Measurements from ENCODE around the gene YPEL1. TPM values are rescaled to one million over a fixed set of nuclear protein-coding genes. Genes with fewer than 3 reads are reported as not detected.
"Not testable (repeated sequence)": the region's sequence is repeated elsewhere in the genome, so short reads cannot be mapped to it uniquely, and the experiment has no call there.

Gene YPEL1
- total RNA-seq, 3 donors from 2014 or later, result 0.13 to 0.19 (median 0.18) TPM

DNA sequence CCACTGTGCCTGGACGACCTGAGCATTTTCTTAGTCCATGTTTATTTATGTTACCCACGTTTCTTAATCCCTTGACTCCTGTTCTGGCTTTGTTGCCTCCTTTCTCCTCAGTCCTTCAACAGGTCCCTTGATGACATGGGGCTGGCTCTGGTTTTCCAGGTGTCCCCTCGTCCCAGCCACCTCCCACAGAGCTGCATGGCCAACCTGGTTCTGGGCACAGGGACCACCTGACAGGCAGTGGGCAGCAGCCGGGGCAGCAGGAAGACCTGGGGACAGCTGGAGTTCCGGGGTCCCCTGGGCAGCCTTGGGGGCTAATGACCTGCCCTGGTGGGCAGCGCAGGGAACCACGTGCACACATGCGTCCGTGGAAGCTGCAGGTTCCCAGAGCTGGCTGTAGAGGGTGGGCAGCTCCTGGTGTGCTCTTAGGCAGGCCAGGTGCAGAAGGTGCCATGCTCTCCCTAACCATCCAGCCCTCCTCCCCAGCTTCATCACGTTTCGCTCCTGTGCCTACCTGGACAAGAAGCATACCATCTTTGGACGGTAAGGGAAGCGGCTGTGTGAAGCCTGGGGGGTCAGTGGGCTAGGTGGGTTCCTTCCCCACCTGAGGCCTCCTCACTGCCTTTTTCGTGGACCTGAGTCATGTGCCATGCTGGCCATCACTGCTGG lies 42.1 kb downstream of the YPEL1 start:
- DNase-seq (no peak), ATAC-seq (no peak)
- H3K27me3 Mint-ChIP-seq (ENCODE audit: low read depth), result no peaks in the 10 kb centered on the region
- no peak overlapping the region for H3K4me3 Mint-ChIP-seq
- H3K36me3 Mint-ChIP-seq (ENCODE audit: insufficient read depth), result peaks cover 22% of the 10 kb centered on the region
- H3K9me3 Mint-ChIP-seq, result no peaks in the 10 kb centered on the region
- H3K4me1 Mint-ChIP-seq (ENCODE audit: low read depth), result peaks cover 12% of the 10 kb centered on the region

DNA sequence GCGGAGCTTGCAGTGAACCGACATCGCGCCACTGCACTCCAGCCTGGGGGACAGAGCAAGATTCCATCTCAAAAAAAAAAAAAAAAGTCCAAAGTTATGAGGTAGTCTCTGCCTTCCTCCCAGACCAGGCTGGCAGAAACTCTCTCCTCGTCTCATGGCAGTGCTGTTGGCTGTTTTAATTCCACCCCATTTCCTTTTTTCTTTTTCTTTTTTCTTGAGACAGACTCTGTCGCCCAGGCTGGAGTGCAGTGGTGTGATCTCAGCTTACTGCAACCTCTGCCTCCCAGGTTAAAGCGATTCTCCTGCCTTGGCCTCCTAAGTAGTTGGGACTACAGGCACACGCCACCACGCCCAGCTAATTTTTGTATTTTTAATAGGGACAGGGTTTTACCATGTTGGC lies 42.7 kb downstream of the YPEL1 start:
- H3K27me3 Mint-ChIP-seq (ENCODE audit: low read depth); ATAC-seq; DNase-seq; H3K9me3 Mint-ChIP-seq; H3K4me3 Mint-ChIP-seq: not testable (repeated sequence)
- Mint-ChIP-seq H3K4me1 (ENCODE audit: low read depth) (peaks cover 12% of the 10 kb centered on the region), H3K36me3 (ENCODE audit: insufficient read depth) (peaks cover 22% of the 10 kb centered on the region)

DNA sequence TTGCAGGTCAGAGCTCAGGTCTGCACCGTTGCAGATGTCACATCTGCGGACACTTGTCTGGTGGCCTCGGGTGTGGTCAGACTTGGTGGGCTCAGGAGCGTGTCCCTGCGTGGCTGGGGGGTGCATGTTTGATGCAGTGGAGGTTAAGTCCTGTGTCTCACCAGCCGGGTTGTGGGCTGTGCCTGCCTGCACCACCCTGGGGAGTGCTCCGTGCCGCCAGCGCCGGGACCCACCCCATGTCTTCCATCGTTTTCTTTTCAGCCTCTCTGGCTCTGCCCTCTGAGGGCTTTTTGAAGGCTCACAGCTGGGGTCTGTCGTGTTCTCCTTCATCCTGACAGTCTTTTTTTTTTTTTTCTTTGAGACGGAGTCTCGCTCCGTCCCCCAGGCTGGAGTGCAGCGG lies 43.8 kb downstream of the YPEL1 start:
- ATAC-seq (no peak), DNase-seq (no peak)
- Mint-ChIP-seq H3K9me3 (no peaks in the 10 kb centered on the region), H3K4me1 (ENCODE audit: low read depth) (peaks cover 12% of the 10 kb centered on the region), H3K27me3 (ENCODE audit: low read depth) (no peaks in the 10 kb centered on the region), H3K36me3 (ENCODE audit: insufficient read depth) (peaks cover 19% of the 10 kb centered on the region), H3K4me3 (no peak overlapping the region)

GRCh38 chr22:21690401-21690801 lies 45.2 kb downstream of the YPEL1 start:
- H3K36me3 Mint-ChIP-seq (ENCODE audit: insufficient read depth), result peaks cover 16% of the 10 kb centered on the region
- no peak overlapping the region for H3K4me3 Mint-ChIP-seq
- no peaks in the 10 kb centered on the region for H3K27me3 Mint-ChIP-seq (ENCODE audit: low read depth)
- peak; percentile 41 to 60 for ATAC-seq
- peaks cover 12% of the 10 kb centered on the region for H3K4me1 Mint-ChIP-seq (ENCODE audit: low read depth)
- no peak for DNase-seq
- H3K9me3 Mint-ChIP-seq, result no peaks in the 10 kb centered on the region

DNA sequence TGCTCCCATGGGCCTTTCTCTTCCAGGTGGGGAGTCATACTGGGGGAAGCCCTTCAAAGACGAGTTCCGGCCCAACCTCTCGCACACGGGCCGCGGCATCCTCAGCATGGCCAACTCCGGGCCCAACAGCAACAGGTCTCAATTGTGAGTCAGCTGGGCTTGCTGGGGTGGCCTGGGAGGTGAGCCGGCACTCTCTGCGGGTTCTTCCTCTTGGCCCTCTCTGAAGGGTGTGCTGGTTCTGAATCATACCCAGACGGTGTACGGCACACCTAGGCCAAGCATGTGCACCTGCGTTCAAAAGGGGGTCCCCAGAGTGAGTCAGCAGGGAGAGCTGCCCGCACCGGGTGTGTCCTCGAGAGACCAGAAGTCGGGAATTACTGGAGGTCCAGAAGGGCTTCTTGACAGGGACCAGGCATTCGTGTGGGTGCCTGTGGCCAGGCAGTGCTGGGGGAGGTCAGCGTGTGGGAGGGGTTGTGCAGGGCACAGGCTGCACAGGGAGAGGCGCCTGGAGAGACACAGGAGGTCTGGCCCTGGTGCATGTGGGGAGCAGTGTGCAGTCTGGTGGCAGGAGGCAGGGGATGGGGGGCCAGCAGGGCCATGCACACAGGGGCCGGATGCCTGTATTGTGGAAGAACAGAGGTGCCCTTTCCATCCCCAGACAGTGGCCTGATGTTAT lies 46.8 kb downstream of the YPEL1 start:
- Mint-ChIP-seq H3K4me1 (ENCODE audit: low read depth) (peaks cover 12% of the 10 kb centered on the region), H3K4me3 (no peak overlapping the region), H3K9me3 (no peaks in the 10 kb centered on the region), H3K36me3 (ENCODE audit: insufficient read depth) (peaks cover 18% of the 10 kb centered on the region), H3K27me3 (ENCODE audit: low read depth) (no peaks in the 10 kb centered on the region)
- ATAC-seq (no peak), DNase-seq (no peak)

- Mint-ChIP-seq H3K9me3 (no peaks in the 10 kb centered on the region), H3K4me1 (ENCODE audit: low read depth) (peaks cover 12% of the 10 kb centered on the region), H3K4me3 (no peak overlapping the region), H3K27me3 (ENCODE audit: low read depth) (no peaks in the 10 kb centered on the region), H3K36me3 (ENCODE audit: insufficient read depth) (peaks cover 20% of the 10 kb centered on the region)
- no peak for DNase-seq
- no peak for ATAC-seq
Observed at GRCh38 chr22:21688341-21688705, 47.3 kb downstream of the YPEL1 start.

GRCh38 chr22:21687685-21688259 lies 47.8 kb downstream of the YPEL1 start:
- ATAC-seq, result no peak
- no peaks in the 10 kb centered on the region for H3K9me3 Mint-ChIP-seq

DNA sequence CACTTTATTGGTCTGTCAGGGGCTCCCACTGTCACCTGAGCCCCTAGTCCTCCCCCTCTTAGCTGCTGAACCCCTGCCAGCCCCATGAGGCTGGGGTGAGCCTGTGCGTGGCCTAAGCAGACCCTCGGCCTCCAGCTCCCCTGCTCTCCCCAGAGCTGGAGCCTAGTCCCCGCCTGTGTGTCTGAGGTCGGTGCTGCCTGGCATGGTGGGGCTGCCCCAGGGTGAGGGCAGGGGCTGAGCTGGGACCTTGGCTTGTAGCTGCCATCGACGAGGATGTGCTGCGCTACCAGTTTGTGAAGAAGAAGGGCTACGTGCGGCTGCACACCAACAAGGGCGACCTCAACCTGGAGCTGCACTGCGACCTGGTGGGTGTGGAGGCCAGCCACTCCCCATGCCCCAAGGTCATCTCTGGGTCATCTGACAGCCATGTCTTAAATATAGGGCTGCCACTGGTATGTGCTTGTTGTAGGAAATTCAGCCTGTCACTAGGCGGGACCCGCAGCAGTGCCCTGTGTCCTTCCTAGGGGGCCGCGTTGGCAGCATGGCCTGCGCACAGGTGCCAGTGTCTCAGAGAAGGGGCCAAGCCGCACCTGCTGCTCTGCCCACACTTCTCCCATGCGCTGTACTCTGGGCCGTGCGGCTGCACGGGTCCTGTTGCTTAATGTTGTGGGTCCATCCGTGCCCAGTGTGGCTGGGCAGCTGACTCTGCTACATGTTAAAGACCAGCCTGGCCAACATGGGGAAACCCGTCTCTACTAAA lies 48.8 kb downstream of the YPEL1 start:
- peaks cover 19% of the 10 kb centered on the region for H3K36me3 Mint-ChIP-seq (ENCODE audit: insufficient read depth)
- H3K9me3 Mint-ChIP-seq, result no peaks in the 10 kb centered on the region
- no peaks in the 10 kb centered on the region for H3K27me3 Mint-ChIP-seq (ENCODE audit: low read depth)
- no peak overlapping the region for H3K4me3 Mint-ChIP-seq
- peaks cover 12% of the 10 kb centered on the region for H3K4me1 Mint-ChIP-seq (ENCODE audit: low read depth)
- ATAC-seq, result no peak
- DNase-seq, result no peak

More at GRCh38 chr22:21687685-21688259, 47.8 kb downstream of the YPEL1 start:
- Mint-ChIP-seq H3K4me3 (no peak overlapping the region), H3K27me3 (ENCODE audit: low read depth) (no peaks in the 10 kb centered on the region), H3K4me1 (ENCODE audit: low read depth) (peaks cover 12% of the 10 kb centered on the region), H3K36me3 (ENCODE audit: insufficient read depth) (peaks cover 19% of the 10 kb centered on the region)
- DNase-seq, result no peak

DNA sequence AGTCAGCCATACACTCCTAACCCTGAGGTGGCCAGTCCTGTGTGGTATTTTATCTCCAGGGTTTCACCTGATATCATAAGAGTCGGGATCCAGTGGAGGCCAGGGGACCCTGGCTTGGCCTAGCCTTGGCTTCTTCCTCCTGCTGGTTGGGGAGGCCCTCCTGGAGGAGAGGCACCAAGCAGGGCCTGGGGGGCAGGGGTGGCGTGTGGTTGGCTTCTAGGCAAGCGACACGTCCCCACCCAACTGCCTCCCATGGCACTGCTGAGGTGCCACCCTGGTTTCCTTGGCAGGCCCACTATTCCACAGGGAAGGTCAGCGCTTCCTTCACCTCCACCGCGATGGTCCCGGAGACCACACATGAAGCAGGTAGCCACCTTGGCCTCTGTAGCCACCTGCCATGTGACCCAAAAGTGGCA lies 49.4 kb downstream of the YPEL1 start:
- H3K27me3 Mint-ChIP-seq (ENCODE audit: low read depth), result no peaks in the 10 kb centered on the region
- ATAC-seq, result no peak
- H3K4me1 Mint-ChIP-seq (ENCODE audit: low read depth), result peaks cover 12% of the 10 kb centered on the region
- H3K36me3 Mint-ChIP-seq (ENCODE audit: insufficient read depth), result peaks cover 19% of the 10 kb centered on the region
- H3K9me3 Mint-ChIP-seq, result no peaks in the 10 kb centered on the region
- no peak overlapping the region for H3K4me3 Mint-ChIP-seq
- no peak for DNase-seq

GRCh38 chr22:21685164-21685513 lies 50.5 kb downstream of the YPEL1 start:
- Mint-ChIP-seq H3K27me3 (ENCODE audit: low read depth) (no peaks in the 10 kb centered on the region), H3K4me3 (no peak overlapping the region), H3K36me3 (ENCODE audit: insufficient read depth) (peaks cover 16% of the 10 kb centered on the region), H3K9me3 (no peaks in the 10 kb centered on the region), H3K4me1 (ENCODE audit: low read depth) (peaks cover 7% of the 10 kb centered on the region)
- ATAC-seq (no peak), DNase-seq (no peak)

DNA sequence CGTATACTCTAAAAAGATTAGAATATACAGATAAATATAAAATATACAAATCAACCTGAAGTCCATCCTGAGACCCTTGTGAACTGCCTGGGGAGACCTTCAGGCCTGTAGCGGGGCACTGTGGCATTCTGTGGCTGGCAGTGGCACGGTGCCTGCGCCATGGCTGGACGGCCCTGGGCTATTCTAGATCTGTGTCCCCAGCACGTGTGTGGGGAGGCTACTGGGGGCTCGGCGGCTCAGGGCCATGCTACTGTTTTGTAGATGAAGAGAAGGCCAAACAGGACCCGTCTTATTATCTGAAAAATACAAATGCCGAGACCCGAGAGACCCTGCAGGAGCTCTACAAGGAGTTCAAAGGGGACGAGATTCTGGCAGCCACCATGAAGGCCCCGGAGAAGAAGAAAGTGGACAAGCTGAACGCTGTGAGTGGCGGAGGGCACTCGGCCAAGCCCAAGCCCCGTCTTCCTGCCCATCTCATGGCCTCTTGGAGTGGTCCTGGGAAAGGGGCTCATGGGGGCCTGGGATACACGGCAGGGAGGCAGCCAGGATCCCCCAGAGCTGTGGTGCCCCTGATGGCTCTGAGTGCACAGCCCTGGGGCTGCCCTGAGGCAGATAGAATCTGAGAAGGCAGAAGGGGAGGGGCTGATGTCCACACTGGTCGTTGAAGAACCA lies 51.0 kb downstream of the YPEL1 start:
- DNase-seq, result no peak
- no peak overlapping the region for H3K4me3 Mint-ChIP-seq
- H3K27me3 Mint-ChIP-seq (ENCODE audit: low read depth), result no peaks in the 10 kb centered on the region
- H3K36me3 Mint-ChIP-seq (ENCODE audit: insufficient read depth), result peaks cover 16% of the 10 kb centered on the region
- ATAC-seq, result no peak
- H3K9me3 Mint-ChIP-seq, result no peaks in the 10 kb centered on the region
- peaks cover 4% of the 10 kb centered on the region for H3K4me1 Mint-ChIP-seq (ENCODE audit: low read depth)

- Mint-ChIP-seq H3K36me3 (ENCODE audit: insufficient read depth) (peaks cover 16% of the 10 kb centered on the region), H3K4me1 (ENCODE audit: low read depth) (no peaks in the 10 kb centered on the region), H3K27me3 (ENCODE audit: low read depth) (no peaks in the 10 kb centered on the region), H3K9me3 (no peaks in the 10 kb centered on the region), H3K4me3 (no peak overlapping the region)
- no peak for DNase-seq
- no peak for ATAC-seq
Observed at GRCh38 chr22:21683401-21683811, 52.2 kb downstream of the YPEL1 start.

- no peaks in the 10 kb centered on the region for H3K4me1 Mint-ChIP-seq (ENCODE audit: low read depth)
- H3K9me3 Mint-ChIP-seq, result no peaks in the 10 kb centered on the region
- DNase-seq (no peak), ATAC-seq (no peak)
- H3K27me3 Mint-ChIP-seq (ENCODE audit: low read depth), result no peaks in the 10 kb centered on the region
- peaks cover 16% of the 10 kb centered on the region for H3K36me3 Mint-ChIP-seq (ENCODE audit: insufficient read depth)
- H3K4me3 Mint-ChIP-seq, result no peak overlapping the region
Observed at GRCh38 chr22:21682385-21683175, 53.0 kb downstream of the YPEL1 start.

Measured in activated T-cell treated with anti-CD3 and anti-CD28 coated beads, Interleukin-2, amount 50 U/mL, for 4 hours (primary cell).